HG03280 (cell line): ENCODE measurements around the gene KIF9.
"Not testable (repeated sequence)": the region's sequence is repeated elsewhere in the genome, so short reads cannot be mapped to it uniquely, and the experiment has no call there.

Source experiments
- ATAC-seq: cut with Tn5 transposase; IDR thresholded peaks from one replicate; pipeline ENCODE4 v1.9.1; 2021; ENCODE audit warnings: mild to moderate bottlenecking, moderate library complexity; ENCODE audit not compliant: unreplicated experiment

The KIF9 gene

DNA sequence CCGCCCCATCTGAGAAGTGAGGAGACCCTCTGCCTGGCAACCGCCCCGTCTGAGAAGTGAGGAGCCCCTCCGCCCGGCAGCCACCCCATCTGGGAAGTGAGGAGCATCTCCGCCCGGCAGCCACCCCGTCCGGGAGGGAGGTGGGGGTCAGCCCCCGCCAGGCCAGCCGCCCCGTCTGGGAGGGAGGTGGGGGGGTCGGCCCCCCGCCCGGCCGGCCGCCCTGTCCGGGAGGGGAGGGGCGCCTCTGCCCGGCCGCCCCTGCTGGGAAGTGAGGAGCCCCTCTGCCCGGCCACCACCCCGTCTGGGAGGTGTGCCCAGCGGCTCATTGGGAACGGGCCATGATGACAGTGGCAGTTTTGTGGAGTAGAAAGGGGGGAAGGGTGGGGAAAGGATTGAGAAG is 26.3 kb downstream of the KIF9 start:
- not testable (repeated sequence) for ATAC-seq

DNA sequence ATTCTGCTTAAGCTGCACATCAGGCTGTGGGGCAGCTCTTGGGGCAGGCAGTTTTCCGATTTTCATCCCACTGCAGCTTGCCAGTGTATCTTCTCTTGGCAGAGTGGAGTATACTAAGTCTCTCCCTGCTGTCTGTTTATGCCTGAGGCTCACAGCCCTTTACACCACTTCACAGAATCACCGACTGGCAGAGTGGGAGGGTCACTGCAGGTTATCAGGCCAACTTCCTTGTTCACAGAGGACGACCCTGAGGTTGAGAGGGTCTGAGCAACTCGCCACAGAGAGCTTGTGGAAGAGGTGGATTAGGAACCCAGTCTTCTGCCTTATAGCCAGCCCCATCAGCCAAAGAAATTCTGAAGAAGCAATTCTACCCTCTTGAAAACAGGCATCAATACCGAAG is 30.9 kb downstream of the KIF9 start:
- ATAC-seq = no peak

DNA sequence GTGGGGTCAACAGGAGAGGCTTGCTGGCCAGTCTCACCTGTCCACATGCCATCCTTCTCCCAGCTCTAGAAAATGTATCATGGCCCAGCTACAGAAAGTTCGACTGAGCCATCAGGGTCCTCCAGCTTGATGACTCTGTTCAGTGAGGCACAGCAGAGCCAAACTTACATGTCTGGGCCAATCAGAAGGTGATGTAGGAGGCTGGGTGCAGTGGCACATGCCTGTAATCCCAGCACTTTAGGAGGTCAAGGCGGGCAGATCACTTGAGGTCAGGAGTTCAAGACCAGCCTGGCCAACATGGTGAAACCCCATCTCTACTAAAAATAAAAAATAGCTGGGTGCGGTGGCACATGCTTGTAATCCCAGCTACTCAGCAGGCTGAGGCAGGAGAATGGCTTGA is 31.5 kb downstream of the KIF9 start:
- not testable (repeated sequence) for ATAC-seq

DNA sequence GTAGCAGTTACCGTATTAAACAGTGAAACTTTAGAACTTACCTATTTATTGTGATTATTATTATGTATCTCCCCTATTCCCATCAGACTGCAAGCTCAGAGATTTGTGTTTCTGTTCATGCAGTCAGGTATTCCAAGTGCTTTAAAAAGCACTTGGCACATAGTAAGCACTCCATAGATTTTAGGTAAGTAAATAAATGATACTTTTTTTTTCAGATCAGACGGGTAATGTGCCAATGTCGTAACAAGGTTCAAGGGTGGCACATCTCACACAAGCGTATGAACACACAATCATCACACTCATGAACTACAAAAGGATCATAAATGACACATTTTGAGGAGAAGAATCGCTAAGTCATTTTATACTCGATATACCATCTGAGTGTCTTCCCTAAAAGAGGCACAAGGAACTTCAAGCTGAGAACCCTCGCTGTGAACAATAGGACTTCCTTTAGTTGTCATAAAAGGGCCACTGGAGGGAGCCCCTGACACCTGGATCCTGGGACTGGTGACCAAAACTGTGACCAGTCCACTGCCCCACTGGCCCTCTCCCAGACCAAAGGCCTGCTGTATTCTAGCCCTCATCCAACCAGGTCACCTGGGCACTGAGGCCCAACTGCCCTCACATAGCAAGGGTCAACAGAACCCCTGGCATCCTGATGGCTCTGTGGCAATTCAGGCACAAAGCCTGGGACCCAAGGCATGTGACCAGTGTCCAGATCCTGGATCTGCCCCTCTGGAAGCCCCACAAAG is 32.1 kb downstream of the KIF9 start:
- ATAC-seq = no peak

DNA sequence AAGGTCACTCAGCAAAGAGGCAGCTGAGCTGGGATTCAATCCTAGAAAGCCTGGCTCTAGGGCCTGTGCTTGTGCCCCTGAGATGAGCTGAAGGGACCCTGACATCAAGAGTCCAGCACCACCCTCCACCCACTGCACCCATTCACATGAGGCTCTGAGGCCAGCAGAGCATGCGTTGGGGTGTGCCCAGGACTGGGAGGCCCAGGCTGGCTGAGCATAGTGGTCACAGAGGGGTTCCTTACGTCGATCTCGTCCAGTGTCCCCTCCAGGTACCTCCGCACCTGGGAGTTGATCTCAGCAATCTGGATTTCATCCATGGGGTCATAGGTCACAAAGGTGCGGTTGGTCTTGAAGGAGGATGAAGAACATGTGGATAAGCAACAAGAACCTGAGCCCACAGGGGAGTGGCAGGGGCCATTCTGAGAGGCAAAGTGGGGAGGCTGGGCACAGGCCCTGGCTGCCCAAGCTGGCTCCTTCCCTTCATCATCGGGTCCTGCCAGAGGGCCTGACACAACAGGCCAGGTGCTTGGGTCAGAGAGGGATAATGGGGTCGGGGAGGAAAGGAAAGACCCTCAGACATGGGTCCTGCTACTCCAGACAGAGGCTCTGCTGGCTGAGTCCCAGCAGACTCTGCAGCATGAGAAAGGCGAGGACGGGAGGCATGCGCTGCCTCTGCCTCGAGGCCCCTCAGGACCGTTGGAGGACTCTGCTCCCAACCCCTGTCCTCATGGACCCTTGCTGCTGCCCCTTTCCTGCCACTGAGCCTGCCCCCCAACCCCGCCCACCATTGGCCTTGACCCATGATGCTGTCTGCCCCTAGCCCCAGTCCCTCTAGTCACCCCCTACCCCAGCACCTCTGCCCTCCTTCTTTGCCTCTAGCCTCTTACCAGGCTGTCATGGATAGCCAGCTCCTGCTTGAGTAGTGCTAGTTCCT is 35.2 kb downstream of the KIF9 start:
- no peak for ATAC-seq

DNA sequence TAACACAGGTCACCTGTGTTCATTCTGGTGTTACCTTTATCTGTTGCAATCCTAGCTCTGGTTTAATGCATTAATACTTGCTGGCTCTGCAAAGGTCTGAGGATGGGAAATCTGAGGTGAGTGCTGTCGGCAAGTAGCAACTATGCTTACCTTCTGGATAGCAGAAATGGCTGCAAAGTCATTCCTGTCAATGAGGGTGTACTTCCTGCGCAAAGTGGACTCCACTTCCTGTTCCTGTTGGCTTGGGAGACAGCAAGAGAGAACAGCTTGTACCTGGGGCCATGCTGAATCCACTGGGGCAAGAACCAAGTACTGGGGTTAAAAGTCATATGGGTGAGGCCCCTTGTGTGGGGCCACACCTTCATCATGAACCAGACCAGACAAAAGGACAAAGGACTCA is 37.3 kb downstream of the KIF9 start:
- ATAC-seq = no peak

DNA sequence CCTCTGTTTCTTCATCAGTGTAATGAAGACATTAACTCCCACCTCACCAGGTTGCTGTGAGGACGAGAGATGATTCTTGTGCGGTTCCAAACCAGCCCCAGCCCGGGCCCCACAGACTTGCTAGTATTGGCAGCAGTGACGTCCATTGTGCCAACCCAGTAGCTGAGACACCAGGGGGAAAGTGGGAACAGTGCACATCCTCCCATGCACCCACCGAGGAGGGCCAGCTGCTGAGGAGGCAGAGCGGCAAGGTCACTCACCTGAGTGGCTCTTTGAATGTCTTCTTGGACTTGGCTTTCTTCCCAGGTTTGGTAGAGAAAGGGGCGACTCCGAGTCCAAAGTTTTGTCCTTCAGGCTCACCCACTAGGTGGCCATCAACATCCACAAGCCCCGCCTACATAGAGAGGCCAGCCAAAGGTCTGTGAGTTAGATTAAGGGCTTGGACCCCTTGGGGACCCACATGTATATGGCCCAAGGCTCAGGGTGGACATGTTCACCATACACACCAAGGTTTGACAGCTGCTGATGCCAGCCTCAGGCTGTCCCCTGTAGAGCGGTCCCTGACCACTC is 38.0 kb downstream of the KIF9 start:
- no peak for ATAC-seq

DNA sequence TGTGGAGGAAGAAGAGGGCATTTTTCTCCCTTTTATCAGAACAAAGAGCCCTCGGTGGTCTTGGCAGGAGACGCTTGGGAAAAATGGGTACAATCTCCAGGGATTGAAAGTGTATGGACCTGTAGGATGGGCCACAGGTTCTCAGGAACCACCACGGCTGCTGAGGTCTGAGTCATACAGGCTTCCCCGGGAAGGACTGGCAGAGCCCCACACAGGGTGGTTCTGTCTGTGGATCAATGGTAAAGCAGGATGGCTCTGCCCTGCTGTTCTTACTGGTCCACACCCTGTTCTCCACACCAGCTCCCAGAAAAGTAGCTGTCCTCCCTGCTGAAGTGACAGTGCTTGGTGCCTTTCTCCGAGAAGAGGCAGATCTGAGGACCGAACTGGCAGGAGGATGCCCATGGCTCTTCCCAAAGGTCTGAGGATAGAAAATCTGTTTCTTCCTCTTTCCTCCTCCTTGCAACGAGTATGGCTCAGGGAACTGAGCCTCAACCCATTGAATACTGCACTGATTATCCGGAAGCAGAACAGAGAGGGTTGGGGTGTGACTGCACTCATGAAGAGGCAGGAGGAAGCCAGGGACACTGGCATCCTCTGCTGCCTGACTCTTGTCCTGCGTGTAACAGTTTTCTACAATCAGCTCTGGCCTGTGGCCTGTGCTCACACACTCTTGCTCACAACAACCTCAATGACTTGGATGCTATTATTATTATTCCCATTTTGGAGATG is 39.0 kb downstream of the KIF9 start:
- ATAC-seq = no peak

DNA sequence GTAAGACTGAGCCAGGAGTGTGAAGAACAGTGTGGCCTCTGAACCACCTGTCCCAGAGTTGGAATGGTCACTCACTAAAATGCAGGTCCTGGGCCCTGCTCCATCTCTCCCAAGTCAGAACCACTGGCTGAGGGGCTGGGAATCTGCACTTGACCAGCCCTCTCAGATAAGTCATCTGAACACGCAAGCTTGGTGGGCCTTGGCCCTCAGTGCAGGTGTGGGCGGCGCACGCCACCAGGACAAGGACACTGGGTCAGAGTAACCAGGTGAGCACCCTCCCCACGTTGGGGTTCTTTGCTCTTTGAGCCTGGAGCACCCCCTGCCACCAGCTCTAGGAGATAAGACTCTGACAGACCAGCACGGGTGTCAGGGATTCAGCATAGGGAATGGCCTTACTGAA is 42.7 kb downstream of the KIF9 start:
- no peak for ATAC-seq

DNA sequence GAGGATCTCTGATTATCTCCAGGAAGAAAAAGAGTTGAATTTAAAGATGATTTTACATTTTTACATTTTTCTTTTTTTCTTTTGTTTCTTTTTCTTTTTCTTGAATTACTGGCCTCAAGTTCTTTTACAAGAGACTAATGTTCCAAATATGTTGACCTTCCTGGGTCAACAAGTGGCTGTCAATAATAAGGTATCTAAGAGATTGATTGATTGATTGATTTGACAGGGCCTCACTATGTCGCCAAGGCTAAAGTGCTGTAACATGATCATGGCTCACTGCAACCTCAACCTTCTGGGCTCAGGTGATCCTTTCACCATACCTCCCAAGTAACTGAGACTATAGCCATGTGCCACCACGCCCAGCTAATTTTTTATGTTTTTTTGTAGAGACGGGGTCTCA is 44.6 kb downstream of the KIF9 start:
- no peak for ATAC-seq

DNA sequence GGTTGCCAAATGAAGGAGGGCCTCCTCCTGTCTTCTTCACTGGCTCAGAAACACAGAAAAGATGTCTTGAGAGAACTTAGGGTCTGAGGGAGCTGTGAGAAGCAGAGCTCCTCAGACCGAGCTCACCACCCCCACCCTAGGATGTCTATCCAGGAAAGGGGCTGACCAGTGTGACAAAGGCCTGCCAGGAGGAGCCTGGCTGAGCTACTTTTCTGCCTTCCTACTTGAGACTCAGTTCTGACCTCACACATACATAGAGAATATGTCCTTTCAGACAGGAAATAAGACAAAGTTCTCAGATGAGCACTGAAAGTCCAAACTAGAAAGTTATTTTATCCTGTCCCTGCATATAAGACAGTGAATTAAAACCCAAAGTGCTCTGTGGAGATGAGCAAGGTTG is 54.5 kb downstream of the KIF9 start:
- no peak for ATAC-seq

DNA sequence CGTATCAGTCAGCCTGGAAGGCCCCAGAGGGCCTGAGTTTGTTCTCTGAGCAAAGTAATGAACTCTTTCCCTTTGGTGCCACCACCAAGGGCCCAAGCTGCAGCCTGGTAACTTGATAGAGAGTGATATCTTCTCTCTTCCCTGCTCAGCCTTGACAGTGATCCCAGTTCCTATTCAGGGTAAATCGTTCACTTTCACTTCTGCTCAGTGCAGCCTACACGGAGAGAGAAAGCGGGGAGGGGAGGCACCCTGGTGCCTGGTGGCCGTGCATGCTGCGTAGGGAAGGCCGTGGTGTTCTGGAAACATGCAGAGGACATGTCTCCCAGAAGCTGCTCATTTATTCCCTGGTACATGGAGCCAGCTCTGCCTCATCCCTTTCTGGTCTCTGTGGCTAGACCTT is 54.9 kb downstream of the KIF9 start:
- no peak for ATAC-seq

DNA sequence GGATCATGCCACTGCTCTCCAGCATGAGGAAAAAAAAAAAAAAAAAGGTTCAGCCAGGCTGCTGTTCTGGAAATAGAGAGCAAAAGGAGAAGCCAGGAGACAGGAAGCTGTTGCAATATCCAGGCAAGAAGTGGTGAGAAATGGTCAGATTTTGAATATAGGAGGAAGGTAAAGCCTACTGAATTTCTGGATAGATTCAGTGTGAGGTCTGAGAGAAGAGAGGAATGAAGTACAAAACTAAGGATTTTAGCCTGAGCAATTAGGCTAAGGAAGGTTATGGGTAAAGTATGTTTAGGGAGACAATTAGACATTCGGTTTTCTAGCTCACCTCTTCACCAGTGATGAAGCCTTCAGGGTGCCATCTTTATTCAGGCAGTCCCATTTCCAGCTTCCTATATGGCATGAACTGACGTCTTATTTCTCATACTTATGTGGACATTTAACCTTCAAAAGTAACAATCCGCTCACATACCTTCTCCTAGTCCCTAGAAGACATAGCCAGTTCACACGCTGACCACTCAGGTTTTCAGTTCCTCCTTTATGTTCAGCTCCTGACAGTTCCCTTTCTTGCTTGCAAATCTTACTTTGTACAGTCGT is 57.2 kb downstream of the KIF9 start:
- ATAC-seq = no peak

DNA sequence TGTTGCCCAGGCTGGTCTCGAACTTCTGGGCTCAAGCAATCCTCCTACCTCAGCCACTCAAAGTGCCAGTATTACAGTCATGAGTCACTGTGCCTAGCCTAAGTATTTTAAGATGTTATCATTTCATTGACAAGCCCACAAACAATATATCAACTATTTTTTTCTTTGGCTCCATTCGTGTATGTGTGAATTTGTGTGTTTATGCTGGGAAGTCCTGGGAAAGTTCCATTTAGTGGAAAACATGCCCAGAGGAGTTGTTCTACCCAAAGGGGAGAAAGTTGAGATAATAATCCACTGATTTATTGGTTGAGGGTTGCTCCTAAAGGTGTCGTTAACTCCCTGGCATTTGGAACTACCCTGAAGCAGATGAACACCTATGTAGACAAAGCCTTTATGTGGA is 58.8 kb downstream of the KIF9 start:
- ATAC-seq = no peak

DNA sequence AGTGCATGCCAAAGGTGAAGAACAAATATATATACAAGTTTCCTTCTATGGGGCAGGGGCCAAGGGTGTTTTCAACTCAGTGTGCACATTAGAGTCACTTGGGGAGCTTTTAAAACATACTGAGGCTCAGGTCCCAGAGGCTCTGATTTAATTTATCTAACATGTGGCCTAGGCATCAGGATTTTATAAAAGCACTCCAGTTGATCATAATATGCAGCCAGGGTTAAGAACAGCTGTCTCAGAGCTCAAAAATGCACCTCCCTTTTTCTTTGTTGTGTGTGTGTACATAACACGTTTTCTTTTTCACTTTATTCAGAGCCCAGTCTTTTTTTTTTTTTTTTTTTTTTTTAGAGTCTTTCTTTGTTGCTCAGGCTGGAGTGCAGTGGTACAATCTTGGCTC is 60.8 kb downstream of the KIF9 start:
- no peak for ATAC-seq

DNA sequence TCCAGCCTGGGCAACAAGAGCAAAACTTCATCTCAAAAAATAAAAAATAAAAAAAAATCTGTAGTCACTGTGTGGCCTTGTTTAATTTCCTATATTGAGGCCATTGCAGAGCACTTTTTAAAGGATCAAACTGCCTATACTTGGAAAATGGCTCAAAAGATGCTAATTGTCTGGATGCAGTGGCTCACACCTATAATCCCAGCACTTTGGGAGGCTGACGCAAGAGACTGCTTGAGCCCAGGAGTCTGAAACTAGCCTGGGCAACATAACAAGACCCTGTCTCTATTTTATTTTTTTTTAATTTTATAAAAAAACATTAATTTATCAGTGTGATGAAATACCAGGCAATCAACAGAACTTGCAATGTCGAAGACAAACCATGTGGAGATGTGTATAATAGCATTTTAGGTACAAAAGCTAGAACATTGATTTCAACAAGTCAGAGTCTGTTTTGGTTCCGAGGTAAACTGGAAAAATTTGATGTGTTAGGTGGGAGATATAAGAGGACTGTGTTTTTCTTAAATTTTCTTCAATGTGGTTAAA is 71.7 kb downstream of the KIF9 start:
- ATAC-seq = no peak

DNA sequence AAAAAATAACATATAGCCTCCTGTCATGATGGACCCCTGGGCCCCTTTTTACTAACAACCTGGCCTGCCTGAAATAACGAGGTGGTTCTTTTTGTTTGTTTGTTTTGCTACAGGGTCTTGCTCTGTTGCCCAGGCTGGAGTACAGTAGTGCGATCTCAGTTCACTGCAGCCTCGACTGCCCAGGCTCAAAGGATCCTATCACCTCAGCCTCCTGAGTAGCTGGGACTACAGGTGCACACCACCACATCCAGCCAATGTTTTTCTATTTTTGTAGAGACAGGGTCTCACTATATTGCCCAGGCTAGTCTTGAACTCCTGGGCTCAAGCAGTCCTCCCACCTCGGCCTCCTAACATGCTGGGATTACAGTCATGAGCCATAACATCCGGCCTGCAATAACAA is 76.6 kb downstream of the KIF9 start:
- not testable (repeated sequence) for ATAC-seq

DNA sequence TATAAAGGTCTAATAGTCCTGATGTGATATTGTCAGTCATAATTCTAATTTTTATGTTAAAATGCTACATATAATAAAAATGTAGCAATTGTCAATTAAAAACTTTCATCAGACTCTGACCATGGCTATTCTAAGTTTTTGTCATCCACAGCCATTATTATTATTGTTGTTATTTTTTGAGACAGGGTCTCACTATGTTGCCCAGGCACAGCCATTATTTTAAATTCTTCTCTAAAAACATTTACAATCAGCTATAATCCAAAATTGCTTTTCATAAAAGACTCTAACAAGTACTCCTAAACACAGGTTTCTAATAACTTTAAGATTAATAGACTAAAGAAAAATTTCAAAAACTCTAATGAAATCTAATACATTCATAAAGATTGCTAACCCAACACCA is 77.7 kb downstream of the KIF9 start:
- no peak for ATAC-seq

DNA sequence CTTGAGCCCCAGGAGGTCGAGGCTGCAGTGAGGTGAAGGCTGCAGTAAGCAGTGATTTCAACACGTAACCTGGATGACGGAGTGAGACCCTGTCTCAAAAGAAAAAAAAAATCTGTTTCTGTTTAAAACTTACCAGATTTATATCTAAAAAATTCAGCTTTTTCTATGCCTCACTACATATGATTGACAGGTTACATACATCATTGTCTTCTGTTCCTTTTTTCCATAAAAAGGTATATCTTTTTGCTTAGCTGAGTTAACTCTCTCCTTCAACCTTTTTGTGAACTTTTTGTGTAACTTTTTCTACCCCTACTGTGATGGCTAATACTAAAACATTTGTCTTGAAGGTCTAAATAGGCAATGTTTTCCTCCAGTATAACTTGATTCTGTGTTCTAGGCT is 80.1 kb downstream of the KIF9 start:
- no peak for ATAC-seq

DNA sequence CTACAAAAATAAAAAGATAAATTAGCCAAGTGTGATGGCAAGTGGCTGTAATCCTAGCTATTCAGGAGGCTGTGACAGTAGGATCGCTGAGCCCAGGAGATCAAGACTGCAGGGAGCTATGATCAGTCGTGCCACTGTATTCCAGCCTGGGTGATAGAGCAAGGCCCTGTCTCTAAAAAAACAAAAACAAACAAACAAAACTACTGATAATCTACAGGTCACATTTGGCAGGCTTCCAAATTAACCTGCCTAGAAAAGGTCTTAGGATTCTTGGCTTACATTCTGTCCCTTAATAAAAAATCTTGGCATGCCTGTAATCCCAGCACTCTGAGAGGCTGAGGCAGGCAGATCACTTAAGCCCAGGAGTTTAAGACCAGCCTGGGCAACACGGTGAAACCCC is 85.3 kb downstream of the KIF9 start:
- ATAC-seq = no peak

DNA sequence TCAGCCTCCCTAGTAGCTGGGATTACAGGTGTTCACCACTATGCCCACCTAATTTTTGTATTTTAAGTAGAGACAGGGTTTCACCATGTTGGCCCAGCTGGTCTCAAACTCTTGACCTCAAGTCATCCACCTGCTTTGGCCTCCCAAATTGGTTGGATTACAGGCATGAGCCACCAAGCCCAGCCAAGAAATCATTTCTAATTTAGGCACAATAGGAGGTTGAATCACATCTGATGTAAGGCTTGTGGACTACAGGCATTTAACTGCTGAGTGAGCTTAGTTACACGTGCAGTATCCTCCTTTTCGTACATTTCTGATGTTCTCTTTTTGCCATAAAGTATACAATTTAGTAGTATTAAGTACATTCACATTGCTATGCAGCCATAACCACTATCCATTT is 87.6 kb downstream of the KIF9 start:
- ATAC-seq = no peak
